HEK293 (cell line): ENCODE results near the gene PDGFB.

ENCODE experiments used
- GFI1B ChIP-seq: fragments of 450-650 bp; formaldehyde crosslinking; IDR thresholded peaks from 2 replicates; pipeline ENCODE4 v1.5.1; 2016; ENCODE audit warnings: missing biosample characterization, missing genetic modification characterization
- GLIS2 ChIP-seq: fragments of 450-650 bp; formaldehyde crosslinking; IDR thresholded peaks from 2 replicates; pipeline ENCODE4 v1.5.1; 2016; ENCODE audit warnings: missing biosample characterization, missing genetic modification characterization
- KLF10 ChIP-seq: fragments of 450-650 bp; IDR thresholded peaks from 2 replicates; pipeline ENCODE4 v1.5.1; 2018; ENCODE audit warnings: missing biosample characterization, mild to moderate bottlenecking, missing genetic modification characterization
- KLF9 ChIP-seq: fragments of 450-650 bp; formaldehyde crosslinking; IDR thresholded peaks from 2 replicates; pipeline ENCODE4 v1.5.1; 2016; ENCODE audit warnings: missing biosample characterization, missing genetic modification characterization, low read depth
- MYNN ChIP-seq: fragments of 450-650 bp; formaldehyde crosslinking; IDR thresholded peaks from 2 replicates; pipeline ENCODE4 v1.5.1; 2016; ENCODE audit warnings: missing biosample characterization, missing genetic modification characterization, borderline replicate concordance
- PRDM1 ChIP-seq: fragments of 450-650 bp; formaldehyde crosslinking; IDR thresholded peaks from 2 replicates; pipeline ENCODE4; 2016; ENCODE audit warnings: missing biosample characterization, missing genetic modification characterization
- PRDM2 ChIP-seq: fragments of 450-650 bp; formaldehyde crosslinking; IDR thresholded peaks from 2 replicates; pipeline ENCODE4 v1.5.1; 2016; ENCODE audit warnings: missing biosample characterization, missing genetic modification characterization, borderline replicate concordance
- ZBTB48 ChIP-seq: fragments of 450-650 bp; formaldehyde crosslinking; IDR thresholded peaks from 2 replicates; pipeline ENCODE4 v1.5.1; 2016; ENCODE audit warnings: missing biosample characterization, missing genetic modification characterization
- ZFHX2 ChIP-seq: fragments of 450-650 bp; formaldehyde crosslinking; conservative IDR thresholded peaks from 2 replicates; pipeline ENCODE4 v1.5.1; 2016; ENCODE audit warnings: missing biosample characterization, missing genetic modification characterization
- ZFP41 ChIP-seq: fragments of 450-650 bp; formaldehyde crosslinking; IDR thresholded peaks from 2 replicates; pipeline ENCODE4 v1.5.1; 2016; ENCODE audit warnings: missing biosample characterization, missing genetic modification characterization, borderline replicate concordance
- ZNF112 ChIP-seq: fragments of 450-650 bp; formaldehyde crosslinking; IDR thresholded peaks from 2 replicates; pipeline ENCODE4 v1.5.0; 2017; ENCODE audit warnings: missing biosample characterization, missing genetic modification characterization
- ZNF133 ChIP-seq: fragments of 450-650 bp; formaldehyde crosslinking; IDR thresholded peaks from 2 replicates; pipeline ENCODE4 v1.5.1; 2016; ENCODE audit warnings: missing biosample characterization, missing genetic modification characterization
- ZNF169 ChIP-seq: fragments of 450-650 bp; formaldehyde crosslinking; IDR thresholded peaks from 2 replicates; pipeline ENCODE4 v1.5.1; 2016; ENCODE audit warnings: missing biosample characterization, missing genetic modification characterization
- ZNF302 ChIP-seq: fragments of 450-650 bp; formaldehyde crosslinking; IDR thresholded peaks from 2 replicates; pipeline ENCODE4 v1.5.1; 2016; ENCODE audit warnings: missing biosample characterization, missing genetic modification characterization, low read depth
- ZNF324 ChIP-seq: fragments of 450-650 bp; formaldehyde crosslinking; IDR thresholded peaks from 2 replicates; pipeline ENCODE4 v1.5.1; 2016; ENCODE audit warnings: missing biosample characterization, missing genetic modification characterization
- ZNF341 ChIP-seq: fragments of 450-650 bp; formaldehyde crosslinking; IDR thresholded peaks from 2 replicates; pipeline ENCODE4; 2016; ENCODE audit warnings: low read depth, missing biosample characterization, missing genetic modification characterization
- ZNF473 ChIP-seq: fragments of 450-650 bp; formaldehyde crosslinking; IDR thresholded peaks from 2 replicates; pipeline ENCODE4 v1.5.1; 2017; ENCODE audit warnings: missing biosample characterization, missing genetic modification characterization
- ZNF48 ChIP-seq: fragments of 450-650 bp; formaldehyde crosslinking; IDR thresholded peaks from 2 replicates; pipeline ENCODE4 v1.5.1; 2016; ENCODE audit warnings: missing biosample characterization, missing genetic modification characterization
- ZNF529 ChIP-seq: fragments of 450-650 bp; formaldehyde crosslinking; IDR thresholded peaks from 2 replicates; pipeline ENCODE4 v1.5.1; 2017; ENCODE audit warnings: missing genetic modification characterization, missing biosample characterization; ENCODE audit not compliant: insufficient replicate concordance
- ZNF548 ChIP-seq: fragments of 450-650 bp; formaldehyde crosslinking; IDR thresholded peaks from 2 replicates; pipeline ENCODE4 v1.5.1; 2016; ENCODE audit warnings: missing biosample characterization, missing genetic modification characterization
- ZNF639 ChIP-seq: fragments of 450-650 bp; formaldehyde crosslinking; IDR thresholded peaks from 2 replicates; pipeline ENCODE4 v1.5.1; 2016; ENCODE audit warnings: missing biosample characterization, missing genetic modification characterization
- ZNF658 ChIP-seq: fragments of 450-650 bp; formaldehyde crosslinking; IDR thresholded peaks from 2 replicates; pipeline ENCODE4; 2016; ENCODE audit warnings: missing biosample characterization, missing genetic modification characterization
- ZNF692 ChIP-seq: fragments of 450-650 bp; formaldehyde crosslinking; IDR thresholded peaks from 2 replicates; pipeline ENCODE4 v1.5.1; 2016; ENCODE audit warnings: missing biosample characterization, missing genetic modification characterization
- ZNF785 ChIP-seq: fragments of 450-650 bp; formaldehyde crosslinking; IDR thresholded peaks from 2 replicates; pipeline ENCODE4 v1.5.1; 2016; ENCODE audit warnings: missing biosample characterization, missing genetic modification characterization
- ZNF792 ChIP-seq: fragments of 450-650 bp; formaldehyde crosslinking; IDR thresholded peaks from 2 replicates; pipeline ENCODE4 v1.5.1; 2016; ENCODE audit warnings: missing biosample characterization, missing genetic modification characterization
- ZNF830 ChIP-seq: fragments of 450-650 bp; IDR thresholded peaks from 2 replicates; pipeline ENCODE4 v1.5.0; 2018; ENCODE audit warnings: missing biosample characterization, missing genetic modification characterization, low read depth, mild to moderate bottlenecking, moderate library complexity
- ZSCAN4 ChIP-seq: fragments of 450-650 bp; formaldehyde crosslinking; IDR thresholded peaks from 2 replicates; pipeline ENCODE4 v1.5.1; 2017; ENCODE audit warnings: missing biosample characterization, missing genetic modification characterization

Gene PDGFB

GRCh38 chr22:39252461-39253434, 8.0 kb upstream of the PDGFB start (continued):
- TF ChIP-seq PRDM2 (no peak), ZNF529 (tag by site-specific recombination) (no peak), ZNF830 (no peak), ZNF639 (tag by site-specific recombination) (0 out of 2 replicates have a peak, but pooled peaks have one; percentile 45), ZNF692 (0 out of 2 replicates have a peak, but pooled peaks have one; percentile 16), ZNF169 (tag by site-specific recombination) (no peak), ZNF658 (tag by site-specific recombination) (no peak), ZNF473 (tag by site-specific recombination) (no peak), ZNF785 (tag by site-specific recombination) (no peak), ZNF112 (tag by site-specific recombination) (no peak), ZFP41 (tag by site-specific recombination) (no peak), KLF10 (no peak), ZNF133 (tag by site-specific recombination) (no peak), ZNF324 (peak; percentile 41; the same call in 1 of the 2 replicates), GFI1B (tag by site-specific recombination) (no peak), ZNF792 (no peak), ZNF341 (no peak), ZBTB48 (tag by site-specific recombination) (no peak), GLIS2 (tag by site-specific recombination) (peak; percentile 80), ZNF548 (tag by site-specific recombination) (no peak), MYNN (tag by site-specific recombination) (no peak), KLF9 (tag by site-specific recombination) (peak; percentile 34; the same call in 1 of the 2 replicates), ZFHX2 (tag by site-specific recombination) (peak; percentile 96), ZSCAN4 (tag by site-specific recombination) (no peak), ZNF48 (no peak), ZNF302 (no peak), PRDM1 (tag by site-specific recombination) (peak; percentile 19; the same call in 1 of the 2 replicates)
